RWPE1 (cell line): ENCODE results near the gene PRLR.

Source experiments
- CTCF ChIA-PET: fragments of 350-600 bp; sonication (Branson Sonifier 250); formaldehyde crosslinking; extraction: SDS; loops from one replicate; lab custom pipeline; 2021; lab: Yijun Ruan, JAX
- POLR2A ChIA-PET: fragments of 400-600 bp; formaldehyde crosslinking; extraction: SDS; loops from one replicate; lab custom pipeline; 2020; ENCODE audit warnings: antibody characterized with exemption; ENCODE audit not compliant: low non-redundant PET; lab: Yijun Ruan, JAX
- DNase-seq: peaks from one replicate; pipeline ENCODE4 v3.0.0; 2012; ENCODE audit warnings: low spot score
- H3K27ac ChIP-seq: fragments of 450-650 bp; 2 replicates; pipeline ENCODE4 v1.5.1; 2017
- TF ChIP-seq, protein P1 (sequence below): fragments of 450-650 bp; conservative IDR thresholded peaks from 2 replicates; pipeline ENCODE4 v1.5.1; 2017; ENCODE audit warnings: low read depth, mild to moderate bottlenecking

PRLR gene

DNA sequence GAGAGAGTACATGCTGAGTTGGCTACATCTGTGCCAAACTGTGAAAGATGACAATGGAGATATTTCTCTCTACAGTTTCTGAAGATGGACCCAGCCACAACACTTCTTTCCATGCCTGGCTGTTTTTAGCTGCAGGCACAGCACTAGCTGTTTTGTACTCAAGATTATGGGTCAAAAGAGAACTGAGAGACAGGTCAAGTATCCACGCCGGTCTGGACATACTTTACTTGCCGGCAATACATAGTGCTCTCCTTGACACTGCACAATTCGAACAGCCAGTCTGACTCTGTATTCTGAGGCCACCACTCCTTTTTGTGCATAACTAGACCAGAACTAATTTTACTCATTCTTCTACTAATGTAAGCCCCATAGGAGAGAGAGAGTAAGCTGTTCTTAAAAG, 2.6 kb downstream of the PRLR start:
- DNase-seq, result no peak
- H3K27ac ChIP-seq, result no peak overlapping the region
- TF ChIP-seq, protein P1, sequence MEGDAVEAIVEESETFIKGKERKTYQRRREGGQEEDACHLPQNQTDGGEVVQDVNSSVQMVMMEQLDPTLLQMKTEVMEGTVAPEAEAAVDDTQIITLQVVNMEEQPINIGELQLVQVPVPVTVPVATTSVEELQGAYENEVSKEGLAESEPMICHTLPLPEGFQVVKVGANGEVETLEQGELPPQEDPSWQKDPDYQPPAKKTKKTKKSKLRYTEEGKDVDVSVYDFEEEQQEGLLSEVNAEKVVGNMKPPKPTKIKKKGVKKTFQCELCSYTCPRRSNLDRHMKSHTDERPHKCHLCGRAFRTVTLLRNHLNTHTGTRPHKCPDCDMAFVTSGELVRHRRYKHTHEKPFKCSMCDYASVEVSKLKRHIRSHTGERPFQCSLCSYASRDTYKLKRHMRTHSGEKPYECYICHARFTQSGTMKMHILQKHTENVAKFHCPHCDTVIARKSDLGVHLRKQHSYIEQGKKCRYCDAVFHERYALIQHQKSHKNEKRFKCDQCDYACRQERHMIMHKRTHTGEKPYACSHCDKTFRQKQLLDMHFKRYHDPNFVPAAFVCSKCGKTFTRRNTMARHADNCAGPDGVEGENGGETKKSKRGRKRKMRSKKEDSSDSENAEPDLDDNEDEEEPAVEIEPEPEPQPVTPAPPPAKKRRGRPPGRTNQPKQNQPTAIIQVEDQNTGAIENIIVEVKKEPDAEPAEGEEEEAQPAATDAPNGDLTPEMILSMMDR, result no peak
- POLR2A ChIA-PET, result no interaction called here
- CTCF ChIA-PET, result interaction anchor here (0.7 kb wide), 1 partner anchor 1820 kb away, joined by 3 read pairs; no protein-coding TSS in a partner anchor

DNA sequence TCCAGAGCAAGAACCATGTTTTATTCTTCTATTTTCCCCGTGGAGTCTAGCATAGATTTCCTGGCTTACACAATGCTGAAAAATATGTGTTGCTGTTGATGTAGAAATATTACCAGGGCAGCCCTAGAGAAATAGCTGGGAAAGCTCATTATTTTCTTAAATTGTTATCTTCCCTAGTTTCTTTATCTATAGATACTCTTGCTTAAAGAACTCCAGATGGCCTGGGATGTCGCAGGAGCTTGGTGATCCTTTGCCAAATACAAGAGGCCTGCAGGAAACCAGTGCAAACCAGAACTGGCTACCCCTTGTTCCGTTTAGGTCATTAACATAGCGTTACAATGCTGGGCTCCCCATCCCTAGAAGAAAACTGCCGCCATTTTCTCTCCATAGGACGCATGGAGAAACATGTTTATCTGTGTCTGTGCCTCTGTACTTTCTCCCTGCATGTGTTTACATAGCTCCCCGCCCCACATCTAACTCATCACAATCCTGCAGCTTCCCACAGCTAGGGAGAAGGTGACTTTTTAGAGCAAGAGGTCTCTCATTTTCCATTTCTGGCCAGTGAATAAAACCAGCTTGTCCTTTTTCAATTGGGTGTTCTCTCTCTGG, 6.4 kb downstream of the PRLR start:
- ChIA-PET POLR2A (no interaction called here), CTCF (interaction anchor here (0.7 kb wide), 1 partner anchor 427 kb away, joined by 4 read pairs; no protein-coding TSS in a partner anchor)
- TF ChIP-seq, protein P1, result no peak
- no peak for DNase-seq
- no peak overlapping the region for H3K27ac ChIP-seq

DNA sequence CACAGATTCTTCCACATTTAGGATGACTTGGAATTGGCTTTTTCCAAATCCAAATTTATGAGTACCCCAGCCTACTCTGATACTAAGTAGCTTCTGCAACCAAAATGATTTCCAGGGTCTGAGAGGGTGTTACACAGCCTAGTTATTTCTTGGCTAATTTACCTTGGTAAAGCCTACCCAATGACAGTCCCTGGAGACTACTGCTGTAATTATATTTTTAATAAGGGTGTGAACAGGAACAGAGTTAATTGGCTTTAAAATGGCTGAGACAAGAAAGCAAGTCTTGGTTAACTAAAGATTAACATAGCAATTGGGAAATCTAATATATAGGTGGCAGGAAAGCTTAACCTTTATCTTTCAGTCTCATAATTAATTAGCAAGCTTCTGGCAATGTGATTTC, 9.3 kb downstream of the PRLR start:
- no peak for DNase-seq
- H3K27ac ChIP-seq, result no peak overlapping the region
- POLR2A ChIA-PET, result no interaction called here
- TF ChIP-seq, protein P1, result no peak
- CTCF ChIA-PET, result interaction anchor here (1.8 kb wide), 1 partner anchor 704 kb away, joined by 7 read pairs; no protein-coding TSS in a partner anchor

DNA sequence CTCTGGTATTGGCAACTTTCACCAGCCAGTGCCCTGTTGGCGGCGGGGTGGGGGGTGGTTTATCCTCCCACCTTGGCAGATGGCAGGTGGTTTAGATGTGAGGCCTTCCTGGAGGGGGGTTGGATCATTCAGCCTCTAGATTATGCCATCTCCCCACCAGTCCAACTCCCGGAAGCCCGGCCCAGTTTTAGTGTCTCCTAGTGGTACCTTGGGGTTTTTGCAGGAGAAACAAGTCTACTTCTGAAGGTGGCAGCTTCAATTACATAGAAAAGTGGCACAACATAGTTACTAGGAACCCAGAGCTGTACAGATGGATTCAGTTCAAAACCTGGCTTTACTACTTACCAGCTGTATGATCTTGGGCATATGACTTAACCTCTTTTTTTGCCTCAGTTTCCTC, 11.3 kb downstream of the PRLR start:
- ChIA-PET CTCF (no interaction called here), POLR2A (no interaction called here)
- DNase-seq, result no peak
- H3K27ac ChIP-seq, result no peak overlapping the region
- TF ChIP-seq, protein P1, result no peak

DNA sequence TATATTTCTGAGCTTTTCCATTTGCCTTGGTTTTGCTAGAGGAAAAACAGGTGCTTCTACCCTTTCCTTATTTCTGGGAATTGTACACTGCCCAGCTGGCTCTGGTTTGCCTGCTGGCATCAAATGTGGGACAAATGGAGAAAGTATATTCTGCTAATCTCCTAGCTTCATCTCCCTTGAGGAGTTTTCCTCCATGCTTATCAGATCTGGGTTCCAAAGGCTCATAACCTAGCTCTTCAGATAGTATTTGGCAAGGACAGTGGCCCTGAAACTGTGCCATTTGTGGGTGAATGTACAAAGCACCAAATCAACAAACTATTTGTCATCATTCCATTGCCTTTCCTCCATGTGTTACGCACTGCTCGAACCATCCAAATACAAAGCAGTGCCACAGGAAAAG, 16.2 kb downstream of the PRLR start:
- TF ChIP-seq, protein P1, result no peak
- DNase-seq, result no peak
- ChIA-PET CTCF (interaction anchor here (0.6 to 1.7 kb wide), 3 partner anchors 126 to 1131 kb away, joined by 3 to 8 read pairs (median 6); no protein-coding TSS in a partner anchor), POLR2A (no interaction called here)
- no peak overlapping the region for H3K27ac ChIP-seq

DNA sequence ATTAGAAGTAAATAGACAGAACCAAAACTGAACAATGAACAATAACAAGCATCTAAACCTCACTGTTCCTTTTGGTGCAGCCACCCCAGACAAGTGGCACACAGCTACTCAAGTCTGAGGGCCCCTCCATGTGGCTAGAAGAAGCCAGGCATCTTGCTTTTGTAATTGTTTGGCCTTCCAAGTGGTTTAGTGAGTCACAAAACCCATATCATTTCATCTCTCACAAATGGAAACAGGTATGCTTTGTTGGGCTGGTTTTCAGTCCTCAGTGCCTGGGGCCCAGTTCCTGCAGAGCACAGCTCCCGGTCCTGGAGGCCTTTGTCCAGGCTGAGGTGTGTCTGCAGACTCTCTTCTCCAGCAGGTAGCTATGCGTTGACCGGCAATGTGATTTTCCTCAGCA, 16.7 kb downstream of the PRLR start:
- ChIA-PET CTCF (interaction anchor here (0.9 to 1.7 kb wide), 2 partner anchors 126 to 199 kb away, joined by 6 to 8 read pairs; no protein-coding TSS in a partner anchor), POLR2A (no interaction called here)
- DNase-seq, result no peak
- no peak overlapping the region for H3K27ac ChIP-seq
- TF ChIP-seq, protein P1, result no peak
